Lung microvascular endothelial cell (primary cell): ENCODE data around the gene CENPS. TPM values are rescaled to one million over a fixed set of nuclear protein-coding genes. Genes with fewer than 3 reads are reported as not detected.
A peak's percentile ranks its signal among the peaks of the same experiment; 100 is the strongest.
"Not testable (repeated sequence)": the region's sequence is repeated elsewhere in the genome, so short reads cannot be mapped to it uniquely, and the experiment has no call there.

Experiments used
- DNase-seq, 2 donors: peaks; one replicate each; pipeline versions ENCODE4 v3.0.0 to v3.0.0-alpha.2; 2010; ENCODE audit warnings: low read depth in 2 of 2
- total RNA-seq: library from RNA; depleted of rRNA; stranded (reverse); fragments of >200 nt; gene quantifications from 2 replicates; pipeline ENCODE4 v1.2.1, GENCODE V29; 2014

Gene CENPS
- total RNA-seq, result 5.2 and 6.3 TPM in 2 replicates

- peak; percentile 87 to 90 for DNase-seq
These were observed at the start of gene CENPS for GRCh38 chr1:10430216-10431069. Gene CENPS, plus strand, starts transcription at chr1:10430433. Its CDS starts 85 bp downstream, at chr1:10430518.

- peak; percentile 58 to 81 for DNase-seq
These were observed 49.5 kb upstream of the CENPS start for GRCh38 chr1:10380594-10381275.

GRCh38 chr1:10383630-10384029 is 46.6 kb upstream of the CENPS start:
- no peak for DNase-seq

- no peak for DNase-seq
These were observed 46.0 kb upstream of the CENPS start for GRCh38 chr1:10384219-10384618.

- no peak for DNase-seq
These were observed 43.2 kb upstream of the CENPS start for GRCh38 chr1:10386761-10387676.

GRCh38 chr1:10387677-10388386 is 42.4 kb upstream of the CENPS start:
- DNase-seq, result peak in 1 of 2 donors; percentile 75

- no peak for DNase-seq
These were observed 41.9 kb upstream of the CENPS start for GRCh38 chr1:10388387-10388715.

- no peak for DNase-seq
These were observed 40.8 kb upstream of the CENPS start for GRCh38 chr1:10389271-10389973.

- no peak for DNase-seq
These were observed 33.4 kb upstream of the CENPS start for GRCh38 chr1:10396870-10397269.

- no peak for DNase-seq
These were observed 31.9 kb upstream of the CENPS start for GRCh38 chr1:10398278-10398733.

- DNase-seq, result peak; percentile 98
These were observed 31.3 kb upstream of the CENPS start, which contains the start of gene PGD for GRCh38 chr1:10398734-10399443. Gene PGD, plus strand, starts transcription at chr1:10399064. Its CDS starts 54 bp downstream, at chr1:10399118.

- peak; percentile 55 to 59 for DNase-seq
These were observed 30.7 kb upstream of the CENPS start for GRCh38 chr1:10399444-10399941.

GRCh38 chr1:10400013-10400412 is 30.2 kb upstream of the CENPS start:
- no peak for DNase-seq

- peak in 1 of 2 donors; percentile 35 for DNase-seq
These were observed 29.0 kb upstream of the CENPS start for GRCh38 chr1:10401281-10401680.

GRCh38 chr1:10402729-10403274 is 27.4 kb upstream of the CENPS start:
- DNase-seq, result peak in 1 of 2 donors; percentile 61

GRCh38 chr1:10407201-10407600 is 23.0 kb upstream of the CENPS start:
- DNase-seq, result no peak

GRCh38 chr1:10415211-10415930 is 14.9 kb upstream of the CENPS start:
- DNase-seq, result peak; percentile 25 to 97

GRCh38 chr1:10415967-10416366 is 14.3 kb upstream of the CENPS start:
- DNase-seq, result not testable (repeated sequence)
